ENCODE measurements around the gene FRAT2.
"Not testable (repeated sequence)": the region's sequence is repeated elsewhere in the genome, so short reads cannot be mapped to it uniquely, and the experiment has no call there.

Gene FRAT2

DNA sequence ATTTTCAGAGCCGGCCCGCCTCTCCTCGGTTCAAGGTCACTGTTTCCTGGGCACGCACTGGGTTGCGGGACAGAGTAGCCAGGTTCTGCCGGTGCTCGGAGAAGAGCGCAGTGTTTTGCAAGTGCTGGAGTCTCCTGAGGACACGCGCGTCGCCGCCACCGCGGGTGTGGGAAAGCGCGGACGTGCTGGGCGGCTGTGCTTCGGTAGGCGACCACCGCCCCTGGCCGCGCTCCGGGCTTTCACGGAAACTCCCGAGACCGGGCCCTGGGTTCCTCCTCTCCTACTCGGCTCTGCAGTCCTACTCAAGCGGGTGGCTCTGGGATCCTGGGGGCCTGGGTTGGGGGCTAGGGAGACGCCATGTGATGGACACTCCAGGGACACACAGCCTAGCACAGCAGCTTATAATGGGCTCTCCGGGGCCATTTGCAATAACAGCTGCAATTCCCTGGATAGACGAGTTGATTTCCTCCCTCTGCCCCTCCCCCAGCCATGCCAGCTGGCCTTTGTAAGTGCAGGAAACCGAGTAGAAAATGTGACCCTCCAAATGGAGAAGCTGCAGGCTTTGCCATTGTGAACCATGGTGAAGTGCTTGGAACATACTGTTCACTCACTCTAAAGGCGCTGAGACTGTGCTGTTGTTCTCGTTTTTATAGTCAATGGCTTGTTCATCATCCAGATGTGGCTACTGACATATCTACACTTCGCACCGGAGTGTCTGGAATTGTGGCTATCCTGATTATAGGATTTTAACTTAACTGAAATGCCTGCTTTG lies 13.3 kb downstream of the FRAT2 start:
- no peak for DNase-seq

DNA sequence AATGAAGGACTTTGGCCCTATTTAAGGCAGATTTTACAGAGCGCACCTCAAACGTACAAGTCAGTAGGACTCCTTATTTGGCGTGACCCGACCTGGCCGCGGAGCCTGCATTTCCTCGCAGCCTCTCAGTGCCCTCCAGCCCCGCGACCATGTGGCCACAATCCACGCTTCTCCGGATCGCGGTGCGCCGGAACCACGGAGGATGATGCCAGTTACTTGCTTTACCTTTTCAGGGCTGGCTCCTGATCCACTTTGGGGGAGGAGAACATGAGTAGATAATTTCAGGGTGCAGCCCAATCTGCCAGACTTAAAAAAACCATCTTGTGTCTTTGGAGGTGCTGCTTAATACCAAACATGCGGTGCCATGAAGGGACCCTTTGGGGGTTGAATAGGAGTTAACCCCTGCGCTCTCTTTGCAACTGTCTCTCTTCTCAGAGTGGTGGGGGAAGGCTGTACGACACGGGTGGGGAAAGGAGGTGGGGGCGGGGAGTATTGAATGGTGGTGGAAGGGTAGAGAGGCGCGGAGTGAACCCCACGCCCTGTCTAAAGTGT lies 14.0 kb downstream of the FRAT2 start:
- DNase-seq: peak; percentile 5

DNA sequence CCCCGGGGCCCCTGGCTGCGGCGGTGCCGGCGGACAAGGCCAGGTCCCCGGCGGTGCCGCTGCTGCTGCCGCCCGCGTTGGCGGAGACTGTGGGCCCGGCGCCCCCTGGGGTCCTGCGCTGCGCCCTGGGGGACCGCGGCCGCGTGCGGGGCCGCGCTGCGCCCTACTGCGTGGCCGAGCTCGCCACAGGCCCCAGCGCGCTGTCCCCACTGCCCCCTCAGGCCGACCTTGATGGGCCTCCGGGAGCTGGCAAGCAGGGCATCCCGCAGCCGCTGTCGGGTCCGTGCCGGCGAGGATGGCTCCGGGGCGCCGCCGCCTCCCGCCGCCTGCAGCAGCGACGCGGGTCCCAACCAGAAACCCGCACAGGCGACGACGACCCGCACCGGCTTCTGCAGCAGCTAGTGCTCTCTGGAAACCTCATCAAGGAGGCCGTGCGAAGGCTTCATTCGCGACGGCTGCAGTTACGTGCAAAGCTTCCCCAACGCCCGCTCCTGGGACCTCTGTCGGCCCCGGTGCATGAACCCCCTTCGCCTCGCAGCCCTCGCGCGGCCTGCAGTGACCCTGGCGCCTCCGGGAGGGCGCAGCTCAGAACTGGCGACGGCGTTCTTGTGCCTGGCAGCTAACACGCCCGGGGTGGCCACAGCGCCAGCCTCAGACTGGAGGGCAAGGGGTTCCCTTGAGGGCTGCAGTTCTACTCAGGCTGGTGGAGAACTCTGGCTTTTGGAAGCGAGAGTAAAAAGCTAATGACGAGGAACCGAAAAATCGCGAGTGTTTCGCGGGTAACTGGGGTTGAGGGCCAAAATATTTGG lies 14.7 kb downstream of the FRAT2 start:
- DNase-seq: peak; percentile 29

DNA sequence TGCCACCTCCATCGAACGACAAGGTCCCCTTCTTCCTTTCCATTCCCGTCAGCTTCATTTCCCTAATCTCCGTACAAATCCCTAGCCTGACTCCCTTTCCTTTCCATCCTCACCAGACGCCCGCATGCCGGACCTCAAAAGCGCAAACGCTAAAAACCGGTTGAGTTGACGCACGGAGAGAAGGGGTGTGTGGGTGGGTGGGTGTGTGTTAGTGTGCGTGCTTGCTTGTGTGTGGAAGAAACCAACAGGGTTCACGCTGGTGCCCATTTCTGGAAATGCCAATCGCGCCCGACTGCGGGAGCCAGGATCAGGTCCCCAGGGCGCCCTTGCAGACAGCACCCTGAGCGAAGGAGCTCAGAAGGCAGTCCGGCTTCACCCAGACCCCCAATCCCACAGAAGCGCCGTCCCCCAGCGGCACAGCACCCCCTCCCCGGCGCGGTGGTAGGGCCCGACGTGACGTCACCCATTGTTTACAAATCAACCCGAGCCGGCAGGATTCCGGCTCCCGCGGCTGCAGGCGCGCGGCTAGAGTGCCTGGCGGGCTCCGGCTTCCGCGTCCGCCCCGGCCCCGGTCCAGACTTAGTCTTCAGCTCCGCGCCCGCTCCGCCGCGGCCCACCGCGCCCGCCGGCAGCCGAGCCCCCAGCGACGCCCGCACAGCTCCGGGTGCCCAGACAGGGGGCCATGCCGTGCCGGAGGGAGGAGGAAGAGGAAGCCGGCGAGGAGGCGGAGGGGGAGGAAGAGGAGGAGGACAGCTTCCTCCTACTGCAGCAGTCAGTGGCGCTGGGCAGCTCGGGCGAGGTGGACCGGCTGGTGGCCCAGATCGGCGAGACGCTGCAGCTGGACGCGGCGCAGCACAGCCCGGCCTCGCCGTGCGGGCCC lies 15.5 kb downstream of the FRAT2 start, which contains the start of gene FRAT1:
FRAT1 (plus strand) TSS at position 500 of the 880 bp plus-strand sequence; CDS start at position 683, 183 bp downstream.
- peak; percentile 88 for DNase-seq

DNA sequence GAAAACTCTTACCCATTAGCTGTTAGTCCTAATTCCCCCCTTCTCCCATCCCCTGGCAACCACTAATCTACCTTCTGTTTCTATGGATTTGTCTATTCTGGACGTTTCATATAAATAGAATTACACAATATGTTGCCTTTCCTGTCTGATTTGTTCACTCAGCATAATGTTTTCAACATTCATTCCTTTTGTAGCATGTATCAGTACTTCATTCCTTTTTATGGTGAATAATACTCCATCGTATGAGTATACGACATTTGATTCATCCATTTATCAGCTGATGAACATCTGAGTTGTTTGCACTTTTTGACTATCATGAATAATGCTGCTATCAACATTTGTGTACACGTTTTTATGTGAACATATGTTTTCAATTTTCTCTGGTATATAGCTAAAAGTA lies 19.9 kb downstream of the FRAT2 start:
- DNase-seq: no peak

DNA sequence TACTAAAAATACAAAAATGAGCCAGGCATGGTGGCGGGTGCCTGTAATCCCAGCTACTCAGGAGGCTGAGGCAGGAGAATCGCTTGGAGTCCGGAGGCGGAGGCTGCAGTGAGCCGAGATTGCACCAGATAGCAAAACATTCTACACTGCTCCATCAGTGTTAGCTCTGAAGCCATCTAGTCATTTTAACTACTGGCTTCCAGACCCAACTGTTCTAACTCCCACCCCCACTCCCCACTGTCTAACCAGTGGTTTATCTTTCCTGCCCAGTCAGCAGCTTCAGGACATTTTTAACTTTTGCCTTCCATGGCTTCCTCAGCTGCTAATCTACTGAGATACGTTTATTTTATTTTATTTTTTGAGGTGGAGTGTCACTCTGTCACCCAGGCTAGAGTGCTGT lies 21.6 kb downstream of the FRAT2 start:
- DNase-seq: no peak

DNA sequence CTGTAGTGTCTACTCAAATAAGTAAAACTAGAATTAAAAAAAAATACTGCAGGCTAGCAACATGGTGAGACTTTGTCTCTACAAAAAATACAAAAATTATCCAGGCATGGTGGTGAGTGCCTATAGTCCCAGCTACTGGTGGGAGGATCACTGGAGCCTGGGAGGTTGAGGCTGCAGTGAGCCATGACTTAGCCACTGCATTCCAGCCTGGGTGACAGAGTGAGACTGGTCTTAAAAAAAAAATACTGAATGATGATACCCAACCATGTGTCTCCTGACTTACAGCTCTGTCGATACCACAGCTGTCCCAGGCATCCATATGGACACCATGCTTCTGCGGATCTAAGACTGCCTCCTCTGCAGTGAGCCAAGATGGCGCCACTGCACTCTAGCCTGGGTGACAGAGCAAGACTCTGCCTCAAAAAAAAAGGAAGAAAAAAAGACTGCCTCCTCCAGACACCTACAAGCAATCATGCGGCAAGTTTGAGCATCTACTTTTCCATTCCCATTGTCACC lies 23.4 kb downstream of the FRAT2 start:
- no peak for DNase-seq

DNA sequence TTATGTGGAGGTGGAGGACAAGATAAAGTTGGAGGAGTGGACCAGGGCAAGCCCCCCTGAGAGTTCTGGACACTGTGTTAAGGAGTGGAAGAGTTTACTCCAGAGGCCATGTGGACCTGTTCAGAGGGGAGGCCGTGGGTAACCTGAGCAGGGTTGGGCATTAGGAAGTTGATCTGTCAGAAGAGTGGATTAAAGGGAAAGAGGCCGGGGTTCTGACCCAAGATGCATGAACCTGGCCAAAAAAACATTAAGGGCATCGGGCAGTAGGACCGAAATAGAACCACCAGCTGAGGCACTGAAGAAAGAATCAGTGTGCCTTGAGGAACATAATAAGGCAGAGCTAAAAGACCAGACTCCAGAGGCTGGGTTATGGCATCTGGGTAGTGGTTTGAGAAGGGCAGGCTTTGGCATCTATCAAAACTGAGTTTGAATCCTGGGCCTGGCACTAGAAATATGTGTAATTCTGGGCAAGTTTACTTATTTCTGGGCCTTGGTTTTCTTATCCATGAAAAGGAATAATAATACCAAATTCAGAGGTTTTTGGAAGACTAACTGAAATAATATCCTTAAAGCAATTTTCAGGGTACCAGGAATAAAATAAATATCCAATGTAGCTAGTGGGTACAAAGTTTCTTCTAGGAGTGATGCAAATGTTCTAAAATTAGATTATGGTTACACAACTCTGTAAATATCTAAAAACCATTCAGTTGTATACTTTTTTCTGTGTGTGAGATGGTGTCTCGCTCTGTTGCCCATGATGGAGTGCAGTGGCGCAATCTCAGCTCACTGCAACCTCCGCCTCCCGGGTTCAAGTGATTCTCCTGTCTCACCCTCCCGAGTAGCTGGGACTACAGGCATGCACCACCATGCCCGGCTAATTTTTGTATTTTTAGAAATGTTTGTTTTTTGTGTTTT lies 26.4 kb downstream of the FRAT2 start:
- no peak for DNase-seq

DNA sequence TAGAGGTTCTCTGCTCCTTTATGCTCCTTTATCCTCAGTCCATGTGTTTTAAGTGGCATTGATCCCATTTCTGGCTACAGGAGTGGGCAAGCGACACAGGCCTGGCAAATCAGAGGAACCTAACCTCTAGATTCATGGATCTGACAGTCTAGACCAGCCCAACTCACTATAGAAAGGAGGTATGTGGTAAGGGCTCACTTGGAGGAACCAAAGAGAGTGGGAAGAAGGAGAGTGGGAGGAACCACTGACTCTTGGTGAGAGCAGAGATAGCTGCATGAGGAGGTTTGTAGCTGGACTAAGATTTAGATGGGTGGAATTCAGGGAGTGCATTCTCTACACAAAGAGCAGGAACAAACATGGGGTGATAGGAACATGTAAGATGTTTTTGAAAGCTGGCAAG lies 27.1 kb downstream of the FRAT2 start:
- DNase-seq: no peak

DNA sequence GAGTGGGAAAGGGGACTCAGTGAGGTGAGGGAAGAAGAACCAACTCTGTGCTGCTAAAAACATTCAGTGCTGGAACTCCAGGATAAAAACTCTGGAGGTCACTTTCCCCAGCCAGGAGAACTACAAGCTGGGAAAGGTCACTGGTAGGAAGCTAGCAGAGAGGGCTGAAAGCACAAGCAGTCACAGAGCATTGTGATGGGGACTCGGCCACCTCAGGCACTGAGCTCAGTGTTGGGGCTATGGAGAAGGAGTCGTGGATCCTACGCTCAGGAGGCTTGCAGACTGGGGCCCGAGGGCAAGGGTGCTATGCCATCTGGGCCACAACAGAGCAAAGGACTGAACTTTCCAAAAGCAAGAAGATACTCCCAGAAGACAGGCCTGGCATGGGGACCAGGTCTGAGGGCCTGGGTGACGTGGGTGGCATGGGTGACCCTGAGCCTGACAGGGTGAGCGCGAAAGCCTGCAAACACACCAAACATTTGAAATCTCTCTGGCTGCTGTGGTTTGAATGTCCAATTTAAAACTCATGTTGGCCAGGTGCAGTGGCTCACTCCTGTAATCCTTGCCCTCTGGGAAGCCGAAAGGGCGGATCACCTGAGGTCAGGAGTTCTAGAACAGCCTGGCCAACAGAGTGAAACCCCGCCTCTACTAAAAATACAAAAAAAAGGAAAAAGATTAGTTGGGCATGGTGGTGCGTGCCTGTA lies 32.3 kb downstream of the FRAT2 start:
- DNase-seq: no peak

DNA sequence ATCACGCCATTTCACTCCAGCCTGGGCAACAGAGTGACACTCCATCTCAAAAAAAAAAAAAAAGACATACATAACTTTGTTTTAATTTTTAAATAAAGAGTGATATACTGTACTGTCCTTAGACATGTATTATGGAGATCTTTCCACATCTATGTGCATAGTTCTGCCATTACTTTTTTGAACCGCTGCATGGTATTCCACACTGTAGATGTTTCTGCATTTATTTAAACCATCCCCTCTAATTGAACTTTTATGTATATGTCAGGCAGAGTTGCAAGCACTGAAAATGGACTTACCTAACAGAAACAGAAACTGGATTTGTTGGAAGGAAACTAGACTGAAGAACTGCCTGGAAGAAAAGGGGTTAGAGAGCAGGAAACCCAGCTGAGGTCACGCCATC lies 33.5 kb downstream of the FRAT2 start:
- no peak for DNase-seq

DNA sequence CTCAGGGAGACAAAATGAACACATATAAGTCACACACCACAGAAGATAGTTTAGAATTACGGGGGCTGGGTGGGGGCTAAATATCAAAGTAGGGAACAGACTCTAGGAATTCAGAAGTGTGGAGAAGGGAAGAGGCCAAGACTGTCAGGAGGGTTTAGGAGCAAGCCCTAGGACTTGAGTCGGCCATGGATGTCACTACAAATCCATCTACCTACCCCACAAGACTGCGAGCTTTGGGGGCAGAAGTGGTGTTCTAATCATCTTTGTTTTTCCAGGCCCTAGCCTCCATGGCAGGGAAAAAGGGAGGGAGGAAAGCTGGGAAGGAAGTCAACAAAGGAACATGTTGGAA lies 36.3 kb downstream of the FRAT2 start:
- DNase-seq: no peak

DNA sequence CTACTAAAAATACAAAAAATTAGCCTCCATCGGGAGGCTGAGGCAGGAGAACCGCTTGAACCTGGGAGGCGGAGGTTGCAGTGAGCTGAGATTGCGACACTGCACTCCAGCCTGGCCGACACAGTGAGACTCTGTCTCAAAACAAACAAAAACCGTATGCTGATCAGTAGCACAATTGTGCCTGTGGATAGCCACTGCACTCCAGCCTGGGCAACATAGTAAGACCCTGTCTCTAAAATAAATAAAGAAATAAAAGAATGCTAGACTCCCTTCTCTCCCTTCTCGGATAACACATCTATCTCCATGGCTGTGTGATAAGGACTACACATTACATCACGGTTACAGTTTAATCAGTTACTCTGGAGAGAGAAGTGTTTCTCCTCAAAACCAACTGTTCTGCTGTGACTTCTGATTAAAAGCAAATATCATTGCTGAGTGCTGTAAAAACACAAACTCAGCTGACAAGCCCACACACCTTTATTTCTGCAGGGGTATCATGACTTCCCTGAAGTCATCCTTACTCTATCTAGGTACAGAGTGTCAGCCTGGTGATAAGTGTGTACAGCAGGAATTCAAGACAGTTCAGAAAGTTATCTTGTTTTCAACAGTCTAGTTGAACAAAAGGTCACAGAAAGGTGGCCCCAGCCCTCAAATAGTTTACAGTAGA lies 36.8 kb downstream of the FRAT2 start:
- DNase-seq: no peak

DNA sequence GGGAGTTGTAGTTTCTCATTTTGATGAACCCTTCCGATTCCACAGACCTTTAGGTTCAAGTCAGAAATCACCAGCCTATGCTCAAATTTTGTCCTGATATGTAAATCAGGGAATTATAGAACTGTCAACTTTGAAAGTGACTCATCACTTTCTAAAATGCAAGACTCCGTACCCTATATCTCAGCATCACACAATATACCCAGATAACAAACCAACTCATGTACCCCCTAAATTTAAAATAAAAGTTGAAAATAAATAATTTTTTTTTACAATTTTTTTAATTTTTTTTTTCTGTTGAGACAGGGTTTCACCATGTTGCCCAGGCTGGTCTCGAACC lies 41.7 kb downstream of the FRAT2 start:
- no peak for DNase-seq

DNA sequence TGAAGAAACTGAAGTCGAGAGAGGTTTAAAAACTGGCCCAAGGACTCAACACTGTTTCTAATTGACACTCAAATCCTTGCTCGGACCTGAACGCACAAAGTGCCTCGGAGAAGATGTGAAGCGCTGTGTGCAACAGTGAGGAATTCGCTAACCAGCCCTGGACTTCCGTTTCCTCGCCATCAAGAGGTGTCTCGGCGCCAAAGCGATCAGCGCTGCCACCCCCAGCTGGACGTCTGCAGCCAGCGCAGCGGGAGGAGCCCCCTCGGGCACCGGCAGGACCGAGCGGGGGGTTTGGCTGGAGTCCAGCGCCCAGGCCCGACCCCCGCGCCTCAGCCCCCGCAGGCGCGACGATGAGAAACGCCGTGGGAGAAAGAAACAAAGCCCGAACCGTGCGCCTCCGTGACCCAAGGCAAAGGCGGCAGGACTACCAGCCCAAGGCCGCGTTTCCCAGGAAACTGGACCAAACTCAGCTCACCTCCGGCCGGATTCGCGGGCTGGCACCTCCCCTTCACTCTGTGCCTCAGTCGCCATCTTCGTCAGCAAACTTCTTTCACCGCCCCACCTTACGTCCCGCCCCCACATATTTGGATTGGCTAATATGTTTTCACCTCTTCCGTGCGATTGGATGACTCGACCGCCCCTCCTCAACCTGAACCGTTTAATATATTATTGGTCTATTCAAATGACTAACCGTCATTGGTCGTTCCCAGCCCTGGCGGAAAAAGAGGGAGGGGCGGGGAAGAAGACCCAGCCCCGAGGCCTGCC lies 42.2 kb downstream of the FRAT2 start, which contains the start of gene ARHGAP19:
ARHGAP19 (minus strand) TSS at position 541 of the 765 bp plus-strand sequence; CDS start at position 531, 10 bp downstream.
- peak; percentile 89 for DNase-seq

DNA sequence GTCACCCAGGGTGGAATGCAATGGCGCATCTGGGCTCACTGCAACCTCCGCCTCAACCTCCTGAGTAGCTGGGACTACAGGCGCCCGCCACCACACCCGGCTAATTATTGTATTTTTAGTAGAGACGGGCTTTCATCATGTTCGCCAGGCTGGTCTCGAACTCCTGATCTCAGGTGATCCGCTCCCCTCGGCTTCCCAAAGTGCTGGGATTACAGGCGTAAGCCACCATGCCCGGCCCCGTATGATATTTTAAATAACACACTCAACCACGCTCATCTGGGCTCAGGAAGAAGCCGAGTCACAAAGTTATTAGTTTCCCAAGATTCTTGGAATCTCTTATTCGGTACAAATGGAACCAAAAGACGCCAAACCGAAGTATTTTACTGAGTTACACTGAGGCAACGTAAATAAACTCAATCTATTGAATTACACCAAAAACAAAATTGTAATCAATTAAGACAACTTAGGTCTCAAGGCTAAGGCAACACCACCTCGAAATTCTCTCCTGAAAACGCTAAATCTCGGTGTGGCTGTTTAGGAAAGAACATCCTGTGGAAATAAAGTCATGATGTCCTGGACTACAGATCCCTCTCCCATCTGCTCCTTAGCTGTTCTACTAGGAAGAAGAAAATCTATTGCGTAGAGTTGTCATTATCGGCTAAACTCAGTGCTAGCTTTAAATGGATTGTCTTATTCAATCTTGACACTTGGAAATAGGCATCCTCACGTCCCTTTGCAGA lies 43.0 kb downstream of the FRAT2 start:
- no peak for DNase-seq

DNA sequence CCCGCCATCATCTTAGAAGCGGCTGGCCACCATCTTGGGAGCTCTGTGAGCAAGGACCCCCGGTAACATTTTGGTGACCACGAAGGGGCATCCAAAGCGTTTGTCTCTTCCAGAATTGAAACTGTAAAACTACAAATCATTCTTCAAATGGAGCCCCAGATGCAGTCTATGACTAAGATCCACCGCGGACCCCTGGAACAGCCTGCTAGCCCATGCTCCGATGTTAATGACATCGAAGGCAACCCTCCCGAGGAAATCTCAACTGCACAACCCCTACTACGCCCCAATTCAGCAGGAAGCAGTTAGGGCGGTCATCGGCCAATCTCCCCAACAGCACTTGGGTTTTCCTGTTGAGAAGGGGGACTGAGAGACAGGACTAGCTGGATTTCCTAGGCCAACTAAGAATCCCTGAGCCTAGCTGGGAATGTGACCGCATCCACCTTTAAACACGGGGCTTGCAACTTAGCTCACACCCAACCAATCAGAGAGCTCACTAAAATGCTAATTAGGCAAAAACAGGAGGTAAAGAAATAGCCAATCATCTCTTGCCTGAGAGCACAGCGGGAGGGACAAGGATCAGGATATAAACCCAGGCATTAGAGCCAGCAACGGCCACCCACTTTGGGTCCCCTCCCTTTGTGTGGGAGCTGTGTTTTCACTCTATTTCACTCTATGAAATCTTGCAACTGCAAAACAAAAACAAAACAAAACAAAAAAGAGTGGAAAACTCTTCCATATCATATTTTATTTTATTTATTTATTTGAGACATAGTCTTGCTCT lies 43.8 kb downstream of the FRAT2 start:
- not testable (repeated sequence) for DNase-seq

DNA sequence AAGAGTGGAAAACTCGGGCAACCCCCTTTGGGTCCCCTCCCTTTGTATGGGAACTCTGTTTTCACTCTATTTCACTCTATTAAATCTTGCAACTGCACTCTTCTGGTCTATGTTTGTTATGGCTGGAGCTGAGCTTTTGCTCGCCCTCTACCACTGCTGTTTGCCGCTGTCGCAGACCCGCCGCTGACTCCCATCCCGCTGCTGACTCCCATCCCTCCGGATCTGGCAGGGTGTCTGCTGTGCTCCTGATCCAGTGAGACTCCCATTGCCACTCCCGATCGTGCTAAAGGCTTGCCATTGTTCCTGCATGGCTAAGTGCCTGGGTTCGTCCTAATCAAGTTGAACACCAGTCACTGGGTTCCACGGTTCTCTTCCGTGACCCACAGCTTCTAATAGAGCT lies 44.5 kb downstream of the FRAT2 start:
- DNase-seq: not testable (repeated sequence)

All from effector CD8-positive, alpha-beta T cell (primary cell).